NOMO-1 treated with DMSO at 0.1 percent for 48 hours (cell line): ENCODE data around the gene GORASP1.

ENCODE experiments used
- DNase-seq: peaks from one replicate; lab custom pipeline; 2025; ENCODE audit not compliant: unreplicated experiment; lab: John Stamatoyannopoulos, UW

GORASP1 gene

DNA sequence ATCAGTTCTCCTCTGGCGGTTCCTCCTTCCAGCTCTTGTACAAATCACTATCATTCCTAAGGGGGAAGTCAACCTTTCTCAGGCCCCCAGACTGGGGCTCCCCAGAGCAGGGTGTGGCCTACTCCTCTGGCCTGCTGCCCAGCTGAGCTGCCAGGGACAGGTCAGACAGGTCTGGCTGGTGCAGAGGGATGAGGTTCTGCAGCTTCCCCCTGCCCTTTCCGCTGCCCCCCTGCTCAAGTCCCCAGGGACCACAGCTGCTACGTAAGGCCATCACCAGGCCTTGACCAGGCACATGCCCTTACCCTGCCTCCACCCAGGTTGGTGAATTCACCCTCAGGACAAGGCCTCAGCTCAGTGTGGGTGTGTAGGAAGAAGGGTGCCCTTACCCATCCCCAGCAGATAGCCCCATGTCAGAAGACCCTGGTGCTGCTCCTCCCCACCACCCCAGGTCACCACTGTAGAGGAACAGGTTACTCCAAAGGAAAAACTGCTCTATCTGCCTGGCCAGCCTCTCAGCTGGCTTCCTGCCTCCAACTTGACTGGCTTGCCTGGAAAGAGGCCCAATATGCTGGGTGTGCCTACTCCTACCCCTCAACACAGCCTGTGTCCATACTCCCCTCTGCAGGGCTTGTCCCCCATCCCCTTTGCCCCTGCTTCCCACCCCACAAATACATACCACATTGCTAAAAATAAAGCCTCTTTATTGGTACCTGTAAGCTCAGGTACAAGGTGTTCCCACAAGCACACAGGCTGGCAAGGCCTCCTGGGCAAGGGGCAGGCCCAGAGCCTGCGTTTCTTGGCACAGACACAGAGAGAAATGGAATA is 34.0 kb upstream of the GORASP1 start:
- peak; percentile 40 for DNase-seq

DNA sequence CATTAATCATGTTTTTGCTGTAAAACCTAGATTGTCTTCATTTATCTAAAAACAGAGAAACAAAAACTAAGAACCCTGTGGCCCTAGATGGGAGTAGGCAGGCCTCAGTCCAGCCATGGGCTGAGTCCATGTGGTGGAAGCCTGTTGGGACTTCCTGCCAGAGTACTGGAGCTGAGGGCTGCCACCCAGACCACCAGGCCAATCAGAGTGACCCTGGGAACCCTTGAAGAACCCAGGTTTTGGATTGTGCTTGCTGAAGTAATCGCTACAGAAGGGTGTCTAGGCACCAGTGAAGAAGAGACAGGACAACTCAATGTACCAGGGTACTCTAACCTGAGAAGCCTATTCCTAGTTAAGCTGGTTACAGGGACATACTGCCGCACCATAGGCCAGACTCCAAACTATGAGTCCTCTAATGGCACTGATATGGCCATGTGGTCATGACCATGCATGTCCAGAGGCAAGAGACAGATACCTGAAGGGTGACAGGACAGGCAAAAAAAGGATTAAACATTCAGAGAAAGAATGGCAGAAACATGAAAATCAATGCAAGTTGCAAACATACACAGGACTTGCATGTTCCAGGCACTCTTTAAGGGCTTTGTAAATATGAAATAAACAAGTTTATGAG is 33.0 kb upstream of the GORASP1 start:
- no peak for DNase-seq

DNA sequence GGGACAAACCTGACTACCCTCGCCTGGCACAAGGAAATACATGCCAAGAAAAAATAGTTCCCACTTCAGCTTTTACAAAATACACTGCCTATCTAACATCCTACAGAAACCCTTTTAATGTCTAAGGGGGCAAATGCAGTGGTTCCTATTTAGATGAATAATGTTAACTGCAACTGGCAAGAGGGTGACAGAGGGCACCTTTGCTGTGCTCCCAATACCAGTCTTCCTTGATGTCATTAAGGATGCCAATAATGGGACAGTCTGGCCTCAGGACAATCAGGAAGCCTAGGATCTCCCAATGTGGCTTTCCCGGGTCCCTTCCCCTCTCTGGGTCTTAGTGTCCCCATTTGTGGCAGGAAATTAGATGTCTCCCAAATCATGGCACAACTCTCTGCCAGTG is 32.0 kb upstream of the GORASP1 start:
- DNase-seq = no peak

GRCh38 chr3:39138804-39139415 is 31.5 kb upstream of the GORASP1 start:
- DNase-seq = no peak

- DNase-seq = no peak
Observed at GRCh38 chr3:39137991-39138803, 30.8 kb upstream of the GORASP1 start.

GRCh38 chr3:39137435-39137936 is 30.1 kb upstream of the GORASP1 start:
- no peak for DNase-seq

DNA sequence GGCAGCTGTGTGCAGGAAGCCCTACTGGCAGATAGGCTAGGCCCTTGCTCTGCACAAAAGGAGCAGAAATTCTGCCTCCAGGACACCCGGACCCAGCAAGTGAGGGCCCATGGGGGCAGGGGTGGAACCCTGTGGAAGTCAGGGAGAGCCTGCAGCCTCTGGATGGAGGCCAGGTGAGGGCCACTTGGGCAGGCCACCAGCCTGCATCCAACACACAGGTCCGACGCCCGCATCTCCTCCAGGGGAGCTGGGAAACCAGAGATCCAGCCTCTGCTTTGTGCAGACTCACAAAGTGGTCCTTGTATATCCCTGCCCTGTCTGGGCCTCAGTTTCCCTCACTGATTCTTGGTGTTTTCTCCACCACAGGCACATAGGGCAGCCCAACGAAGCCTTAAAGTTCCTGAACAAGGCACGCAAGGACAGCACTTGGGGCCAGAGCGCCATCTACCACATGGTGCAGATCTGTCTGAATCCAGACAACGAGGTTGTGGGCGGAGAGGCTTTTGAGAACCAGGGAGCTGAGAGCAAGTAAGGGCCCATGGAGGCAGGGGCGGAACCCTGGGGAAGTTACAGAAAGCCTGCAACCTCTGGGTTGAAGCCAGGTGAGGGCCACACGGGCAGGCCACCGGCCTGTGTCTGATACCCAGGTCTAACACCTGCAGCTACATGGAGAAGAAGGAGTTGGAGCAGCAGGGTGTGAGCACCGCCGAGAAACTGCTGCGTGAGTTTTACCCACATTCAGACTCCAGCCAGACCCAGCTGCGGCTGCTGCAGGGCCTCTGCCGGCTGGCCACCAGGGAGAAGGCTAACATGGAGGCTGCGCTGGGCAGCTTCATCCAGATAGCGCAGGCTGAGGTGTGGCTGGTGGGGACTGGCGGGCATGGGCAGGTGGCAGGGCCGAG is 29.4 kb upstream of the GORASP1 start:
- no peak for DNase-seq

- DNase-seq = no peak
Observed at GRCh38 chr3:39135170-39135805, 27.9 kb upstream of the GORASP1 start.

GRCh38 chr3:39134305-39134704 is 26.9 kb upstream of the GORASP1 start:
- DNase-seq = no peak

DNA sequence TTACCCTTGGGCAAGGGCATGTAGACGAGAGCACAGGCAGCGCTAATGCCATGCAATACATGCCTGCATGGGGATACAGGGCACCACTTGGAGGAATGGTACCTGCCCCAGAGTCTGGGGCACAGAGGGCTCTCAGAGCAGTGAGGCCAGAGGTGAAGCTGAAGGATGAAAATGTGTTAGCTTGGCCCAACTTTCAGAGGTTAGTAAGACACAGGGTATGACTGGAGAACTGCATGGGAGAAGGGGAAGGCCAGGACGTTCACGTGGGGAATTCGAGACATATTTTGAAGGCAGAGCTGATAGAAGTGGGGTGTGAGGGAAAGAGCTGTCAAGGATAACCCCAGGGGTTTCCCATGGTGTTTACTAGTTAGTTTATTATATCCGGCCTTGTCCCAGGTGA is 26.4 kb upstream of the GORASP1 start:
- DNase-seq = no peak

DNA sequence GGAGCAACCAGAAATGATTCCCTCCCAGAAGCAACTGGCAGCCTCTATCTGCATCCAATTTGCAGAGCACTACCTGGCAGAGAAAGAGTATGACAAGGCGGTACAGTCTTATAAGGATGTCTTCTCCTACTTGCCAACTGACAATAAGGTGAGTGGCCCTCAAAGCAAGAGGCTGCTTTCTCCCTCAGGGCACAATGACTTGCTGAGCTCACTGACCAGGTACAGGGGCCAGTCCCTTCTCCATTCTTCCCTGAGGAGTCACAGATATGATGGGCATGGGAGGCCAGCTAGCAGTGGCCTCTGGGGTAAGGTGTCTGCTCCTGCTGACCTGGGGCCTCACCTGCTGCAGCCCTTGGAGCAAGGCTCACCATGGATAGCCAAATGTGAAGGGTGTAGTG is 25.7 kb upstream of the GORASP1 start:
- DNase-seq = no peak

- no peak for DNase-seq
Observed at GRCh38 chr3:39132096-39133092, 25.0 kb upstream of the GORASP1 start.

- no peak for DNase-seq
Observed at GRCh38 chr3:39130693-39131265, 23.4 kb upstream of the GORASP1 start.

DNA sequence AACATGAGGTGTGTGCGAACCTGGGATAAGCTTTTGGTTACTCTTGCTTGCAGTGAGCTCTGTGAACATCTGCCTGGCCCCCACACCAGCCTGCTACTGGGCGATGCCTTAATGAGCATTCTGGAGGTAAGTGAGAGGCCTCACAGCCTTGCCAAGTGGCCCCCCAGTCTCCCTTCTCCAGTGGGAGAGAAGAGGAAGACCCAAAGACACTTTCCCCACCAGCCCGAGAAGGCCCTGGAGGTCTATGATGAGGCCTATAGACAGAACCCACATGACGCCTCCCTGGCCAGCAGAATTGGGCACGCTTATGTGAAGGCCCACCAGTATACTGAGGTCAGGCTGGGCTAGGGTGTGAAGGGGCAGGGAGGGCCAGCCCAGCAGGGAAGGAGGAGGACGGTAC is 22.6 kb upstream of the GORASP1 start:
- no peak for DNase-seq

DNA sequence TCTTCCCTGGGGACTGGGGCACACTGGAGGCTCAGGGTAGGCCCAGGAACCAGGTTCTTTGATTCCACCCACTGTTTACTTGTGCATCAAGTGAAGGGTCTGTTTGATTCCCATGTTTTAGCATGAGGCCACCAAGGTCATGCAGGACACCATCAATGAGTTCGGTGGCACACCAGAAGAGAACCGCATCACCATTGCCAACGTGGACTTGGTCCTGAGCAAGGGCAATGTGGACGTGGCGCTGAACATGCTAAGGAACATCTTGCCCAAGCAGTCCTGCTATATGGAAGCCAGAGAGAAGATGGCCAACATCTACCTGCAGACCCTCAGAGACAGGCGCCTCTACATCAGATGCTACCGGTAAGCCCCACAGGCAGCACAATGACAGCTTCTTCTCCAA is 21.5 kb upstream of the GORASP1 start:
- no peak for DNase-seq

DNA sequence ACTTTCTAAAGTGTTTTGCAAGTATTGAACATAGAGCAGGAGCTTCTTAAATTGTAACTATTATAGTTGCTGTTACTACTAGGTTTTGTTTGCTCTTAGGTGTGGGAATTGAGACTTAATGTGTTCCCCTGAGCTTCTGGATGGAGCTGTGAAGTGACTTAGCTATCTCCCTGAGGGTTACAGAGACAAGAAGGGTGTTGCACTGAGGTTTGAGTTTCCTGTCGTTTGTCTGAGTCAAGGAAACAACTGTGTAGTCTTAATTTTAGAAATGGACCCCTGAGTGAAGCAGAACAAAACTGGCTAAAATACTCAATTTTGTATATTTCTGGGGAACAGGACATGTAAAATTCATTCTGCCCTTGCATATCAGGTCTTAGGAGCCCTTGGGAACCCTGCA is 20.5 kb upstream of the GORASP1 start:
- no peak for DNase-seq

- no peak for DNase-seq
Observed at GRCh38 chr3:39127269-39127907, 20.0 kb upstream of the GORASP1 start.
